ENCODE measurements around the gene GSE1.

GSE1 gene

GRCh38 chr16:85574672-85575475 lies 38.2 kb upstream of the GSE1 start:
- DNase-seq (ENCODE audit: low read depth), result no peak

GRCh38 chr16:85575920-85576319 lies 37.2 kb upstream of the GSE1 start:
- no peak for DNase-seq (ENCODE audit: low read depth)

GRCh38 chr16:85576944-85577343 lies 36.2 kb upstream of the GSE1 start:
- no peak for DNase-seq (ENCODE audit: low read depth)

- no peak for DNase-seq (ENCODE audit: low read depth)
Observed at GRCh38 chr16:85577899-85578598, 35.1 kb upstream of the GSE1 start.

- DNase-seq (ENCODE audit: low read depth), result no peak
Observed at GRCh38 chr16:85578599-85578948, 34.5 kb upstream of the GSE1 start.

- no peak for DNase-seq (ENCODE audit: low read depth)
Observed at GRCh38 chr16:85579191-85579590, 33.9 kb upstream of the GSE1 start.

GRCh38 chr16:85579923-85580580 lies 33.1 kb upstream of the GSE1 start:
- DNase-seq (ENCODE audit: low read depth), result no peak

- DNase-seq (ENCODE audit: low read depth), result no peak
Observed at GRCh38 chr16:85580684-85581083, 32.4 kb upstream of the GSE1 start.

GRCh38 chr16:85582229-85582991 lies 30.7 kb upstream of the GSE1 start:
- DNase-seq (ENCODE audit: low read depth), result no peak

- DNase-seq (ENCODE audit: low read depth), result peak; percentile 37
Observed at GRCh38 chr16:85583491-85584181, 29.5 kb upstream of the GSE1 start.

- no peak for DNase-seq (ENCODE audit: low read depth)
Observed at GRCh38 chr16:85584267-85584666, 28.9 kb upstream of the GSE1 start.

GRCh38 chr16:85584819-85585282 lies 28.3 kb upstream of the GSE1 start:
- DNase-seq (ENCODE audit: low read depth), result no peak

- DNase-seq (ENCODE audit: low read depth), result no peak
Observed at GRCh38 chr16:85585711-85586110, 27.4 kb upstream of the GSE1 start.

GRCh38 chr16:85586380-85587104 lies 26.6 kb upstream of the GSE1 start:
- no peak for DNase-seq (ENCODE audit: low read depth)

- no peak for DNase-seq (ENCODE audit: low read depth)
Observed at GRCh38 chr16:85587762-85588556, 25.2 kb upstream of the GSE1 start.

- no peak for DNase-seq (ENCODE audit: low read depth)
Observed at GRCh38 chr16:85588562-85589503, 24.3 kb upstream of the GSE1 start.

- no peak for DNase-seq (ENCODE audit: low read depth)
Observed at GRCh38 chr16:85589688-85590505, 23.2 kb upstream of the GSE1 start.

GRCh38 chr16:85590506-85590832 lies 22.7 kb upstream of the GSE1 start:
- no peak for DNase-seq (ENCODE audit: low read depth)

Data from non-pigmented ciliary epithelial cell (primary cell).